ENCODE data around the gene VCAN. TPM values are rescaled to one million over a fixed set of nuclear protein-coding genes. Genes with fewer than 3 reads are reported as not detected.

Gene VCAN
- total and polyA plus RNA-seq, 8 donors = 1.5 to 184 (median 12.7) TPM

DNA sequence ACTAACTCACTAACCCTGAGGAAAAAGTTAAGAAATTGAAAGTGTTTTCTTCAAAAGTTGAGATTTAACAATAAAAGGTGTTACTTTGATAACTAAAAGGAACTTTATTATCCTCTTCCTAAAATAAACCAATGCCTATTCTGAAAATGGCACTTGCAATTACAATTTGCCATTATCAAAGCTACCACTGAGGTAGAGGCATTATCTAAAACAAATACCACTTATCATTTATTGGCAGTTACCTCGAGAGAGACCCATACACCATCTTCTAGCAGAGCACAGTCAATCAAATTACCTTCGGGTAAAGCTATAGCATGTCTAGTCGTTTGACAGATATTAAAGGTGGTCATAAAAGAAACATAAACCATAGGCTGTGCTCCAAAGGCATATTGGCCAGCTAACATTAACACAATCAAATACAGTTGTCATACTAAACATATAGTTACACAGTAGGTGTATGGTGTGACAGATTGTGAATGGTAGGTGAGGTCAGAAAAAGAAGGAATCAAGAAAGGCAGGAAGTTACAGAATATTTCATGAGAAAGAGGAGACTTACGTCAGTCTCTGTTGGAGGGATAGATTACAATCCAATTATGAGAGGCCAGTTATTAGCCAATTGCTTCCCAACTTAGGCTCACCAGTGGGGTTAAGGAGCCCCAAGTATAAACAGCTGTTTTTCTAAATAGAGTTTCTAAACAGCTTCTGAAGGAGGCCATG lies 56.3 kb downstream of the VCAN start:
- no peaks in the 10 kb centered on the region for H3K36me3 ChIP-seq
- no peaks in the 10 kb centered on the region for H3K27me3 ChIP-seq
- H3K9me3 ChIP-seq = no peaks in the 10 kb centered on the region
- intact Hi-C loops (cut with DNase I; ENCODE audit: low total_unique reads) = no loop called here
- H3K27ac ChIP-seq = no peak overlapping the region
- H3K4me3 ChIP-seq = no peak overlapping the region
- H3K4me1 ChIP-seq = no peaks in the 10 kb centered on the region
- no peak for DNase-seq
- TF ChIP-seq, protein P1, sequence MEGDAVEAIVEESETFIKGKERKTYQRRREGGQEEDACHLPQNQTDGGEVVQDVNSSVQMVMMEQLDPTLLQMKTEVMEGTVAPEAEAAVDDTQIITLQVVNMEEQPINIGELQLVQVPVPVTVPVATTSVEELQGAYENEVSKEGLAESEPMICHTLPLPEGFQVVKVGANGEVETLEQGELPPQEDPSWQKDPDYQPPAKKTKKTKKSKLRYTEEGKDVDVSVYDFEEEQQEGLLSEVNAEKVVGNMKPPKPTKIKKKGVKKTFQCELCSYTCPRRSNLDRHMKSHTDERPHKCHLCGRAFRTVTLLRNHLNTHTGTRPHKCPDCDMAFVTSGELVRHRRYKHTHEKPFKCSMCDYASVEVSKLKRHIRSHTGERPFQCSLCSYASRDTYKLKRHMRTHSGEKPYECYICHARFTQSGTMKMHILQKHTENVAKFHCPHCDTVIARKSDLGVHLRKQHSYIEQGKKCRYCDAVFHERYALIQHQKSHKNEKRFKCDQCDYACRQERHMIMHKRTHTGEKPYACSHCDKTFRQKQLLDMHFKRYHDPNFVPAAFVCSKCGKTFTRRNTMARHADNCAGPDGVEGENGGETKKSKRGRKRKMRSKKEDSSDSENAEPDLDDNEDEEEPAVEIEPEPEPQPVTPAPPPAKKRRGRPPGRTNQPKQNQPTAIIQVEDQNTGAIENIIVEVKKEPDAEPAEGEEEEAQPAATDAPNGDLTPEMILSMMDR (IDR thresholded peaks at IDR 0.05) = no peak
- TF ChIP-seq EP300 (IDR thresholded peaks at IDR 0.05) = no peak
- no peak for TF ChIP-seq POLR2AphosphoS5 (IDR thresholded peaks at IDR 0.05)
- TF ChIP-seq POLR2A (IDR thresholded peaks at IDR 0.05) = no peak
- 45 to 63% (median 47%) methylated on average over 4 of the region's 4 CpGs for WGBS, 5 donors

DNA sequence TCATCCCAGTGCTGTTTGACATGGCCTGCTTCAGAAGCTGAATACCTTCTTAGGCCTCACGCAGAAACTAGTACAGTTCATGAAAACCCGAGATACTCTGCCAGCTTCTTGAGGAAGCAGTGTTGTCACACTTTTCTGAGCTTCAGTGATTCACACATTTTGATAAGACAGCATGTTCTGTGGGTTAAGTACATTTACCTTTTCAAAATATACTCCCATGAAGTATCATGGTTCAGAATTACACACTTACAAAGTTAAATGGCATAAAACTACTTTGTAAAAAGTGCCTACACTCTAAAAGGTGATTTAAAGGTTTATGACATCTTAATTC lies 56.9 kb downstream of the VCAN start:
- no peak overlapping the region for H3K27ac ChIP-seq
- no peaks in the 10 kb centered on the region for H3K27me3 ChIP-seq
- no peaks in the 10 kb centered on the region for H3K36me3 ChIP-seq
- WGBS, 5 donors = 66 to 89% (median 82%) methylated on average over 2 of the region's 2 CpGs
- no peaks in the 10 kb centered on the region for H3K9me3 ChIP-seq
- intact Hi-C loops (cut with DNase I; ENCODE audit: low total_unique reads) = no loop called here
- no peak for DNase-seq
- no peak overlapping the region for H3K4me3 ChIP-seq
- H3K4me1 ChIP-seq = no peaks in the 10 kb centered on the region
- no peak for TF ChIP-seq EP300 (IDR thresholded peaks at IDR 0.05)
- no peak for TF ChIP-seq POLR2AphosphoS5 (IDR thresholded peaks at IDR 0.05)
- no peak for TF ChIP-seq POLR2A (IDR thresholded peaks at IDR 0.05)
- TF ChIP-seq, protein P1 (IDR thresholded peaks at IDR 0.05) = no peak

DNA sequence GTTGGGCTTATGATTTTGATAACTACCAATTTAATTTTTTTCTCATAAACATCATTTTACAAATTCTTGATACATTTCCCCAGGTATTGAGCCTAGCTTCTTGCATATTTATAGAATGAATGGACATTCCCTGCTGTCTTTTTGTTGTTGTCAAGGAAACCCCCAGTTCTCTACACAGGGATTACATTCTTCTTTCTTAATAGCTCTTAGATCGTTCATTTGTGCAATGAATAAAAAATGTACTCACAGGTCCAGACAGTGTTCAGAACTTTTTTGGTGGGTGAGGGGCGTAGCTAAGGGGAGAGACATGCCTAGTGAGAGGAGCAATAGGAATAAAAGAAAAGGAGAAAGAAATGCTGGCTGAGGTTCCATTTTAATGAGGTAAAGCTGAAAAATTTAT lies 58.6 kb downstream of the VCAN start:
- TF ChIP-seq POLR2A (IDR thresholded peaks at IDR 0.05) = no peak
- TF ChIP-seq EP300 (IDR thresholded peaks at IDR 0.05) = no peak
- no peak for TF ChIP-seq POLR2AphosphoS5 (IDR thresholded peaks at IDR 0.05)
- TF ChIP-seq, protein P1 (IDR thresholded peaks at IDR 0.05) = no peak
- DNase-seq = no peak
- intact Hi-C loops (cut with DNase I; ENCODE audit: low total_unique reads) = no loop called here
- WGBS, 5 donors = 59 to 80% (median 73%) methylated on average over 2 of the region's 2 CpGs
- Histone ChIP-seq H3K27ac (no peak overlapping the region), H3K4me1 (no peaks in the 10 kb centered on the region), H3K4me3 (no peak overlapping the region), H3K9me3 (no peaks in the 10 kb centered on the region), H3K27me3 (no peaks in the 10 kb centered on the region), H3K36me3 (no peaks in the 10 kb centered on the region)

DNA sequence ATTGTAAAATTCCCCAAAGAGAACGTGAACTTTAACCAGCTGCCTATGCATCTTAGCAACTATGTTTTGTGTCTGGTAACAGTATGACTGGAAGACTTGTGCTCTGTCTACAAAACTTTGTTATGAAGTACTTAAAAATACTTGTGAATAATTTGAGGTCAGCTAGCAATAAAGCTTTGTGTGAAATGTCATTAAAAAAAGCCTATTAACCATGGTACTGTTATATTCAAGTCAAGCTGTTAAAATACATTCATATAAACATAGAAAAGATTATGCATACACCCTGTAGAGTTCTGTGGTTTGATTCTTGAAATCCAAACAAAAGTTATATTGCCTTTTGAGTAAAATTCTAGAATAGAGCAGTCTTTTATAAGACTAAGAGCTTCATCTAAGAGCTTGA lies 60.1 kb downstream of the VCAN start:
- no peak overlapping the region for H3K4me3 ChIP-seq
- intact Hi-C loops (cut with DNase I; ENCODE audit: low total_unique reads) = no loop called here
- H3K27ac ChIP-seq = no peak overlapping the region
- TF ChIP-seq EP300 (IDR thresholded peaks at IDR 0.05) (no peak), POLR2AphosphoS5 (IDR thresholded peaks at IDR 0.05) (no peak), POLR2A (IDR thresholded peaks at IDR 0.05) (no peak)
- TF ChIP-seq, protein P1 (IDR thresholded peaks at IDR 0.05) = no peak
- no peaks in the 10 kb centered on the region for H3K36me3 ChIP-seq
- H3K27me3 ChIP-seq = no peaks in the 10 kb centered on the region
- no peaks in the 10 kb centered on the region for H3K4me1 ChIP-seq
- 76 to 90% (median 85%) methylated on average over 1 of the region's 1 CpG for WGBS, 5 donors
- DNase-seq = no peak
- no peaks in the 10 kb centered on the region for H3K9me3 ChIP-seq

Measured in stomach (tissue), 9 donors.